ENCODE measurements around the gene TMEM92. TPM values are rescaled to one million over a fixed set of nuclear protein-coding genes. Genes with fewer than 3 reads are reported as not detected.
"Not testable (repeated sequence)": the region's sequence is repeated elsewhere in the genome, so short reads cannot be mapped to it uniquely, and the experiment has no call there.

The TMEM92 gene
- total RNA-seq, 2 experiments from 2014 or later, result not detected

GRCh38 chr17:50280068-50280467, 5.8 kb downstream of the TMEM92 start:
- Mint-ChIP-seq H3K27me3 (ENCODE audit: low read depth) (peaks cover 25% of the 10 kb centered on the region), H3K4me3 (no peak overlapping the region), H3K4me1 (ENCODE audit: low read depth) (peaks cover 11% of the 10 kb centered on the region), H3K9me3 (ENCODE audit: insufficient read depth) (no peaks in the 10 kb centered on the region), H3K36me3 (ENCODE audit: low read depth) (no peaks in the 10 kb centered on the region), H3K27ac (no peak overlapping the region)
- ChIA-PET CTCF (interaction anchor here (0.9 to 1.9 kb wide), 2 partner anchors 14 to 80 kb away, joined by 3 to 5 read pairs; no protein-coding TSS in a partner anchor), POLR2A (no interaction called here)
- DNase-seq, result no peak
- ATAC-seq, result no peak

GRCh38 chr17:50280801-50281441, 6.7 kb downstream of the TMEM92 start:
- Mint-ChIP-seq H3K4me3 (no peak overlapping the region), H3K27ac (no peak overlapping the region), H3K27me3 (ENCODE audit: low read depth) (peaks cover 21% of the 10 kb centered on the region), H3K4me1 (ENCODE audit: low read depth) (peaks cover 11% of the 10 kb centered on the region), H3K36me3 (ENCODE audit: low read depth) (no peaks in the 10 kb centered on the region), H3K9me3 (ENCODE audit: insufficient read depth) (no peaks in the 10 kb centered on the region)
- ATAC-seq (no peak), DNase-seq (no peak)
- CTCF ChIA-PET, result interaction anchor here (1.0 to 3.4 kb wide), 4 partner anchors 11 to 80 kb away, joined by 5 to 16 read pairs (median 10); partner anchors contain the start of gene COL1A1
- POLR2A ChIA-PET, result no interaction called here

GRCh38 chr17:50281739-50282401, 7.6 kb downstream of the TMEM92 start:
- DNase-seq (no peak), ATAC-seq (no peak)
- Mint-ChIP-seq H3K27me3 (ENCODE audit: low read depth) (peaks cover 23% of the 10 kb centered on the region), H3K9me3 (ENCODE audit: insufficient read depth) (no peaks in the 10 kb centered on the region), H3K4me1 (ENCODE audit: low read depth) (peaks cover 11% of the 10 kb centered on the region), H3K36me3 (ENCODE audit: low read depth) (no peaks in the 10 kb centered on the region), H3K27ac (no peak overlapping the region), H3K4me3 (no peak overlapping the region)
- POLR2A ChIA-PET, result no interaction called here
- CTCF ChIA-PET, result interaction anchor here (0.9 to 3.4 kb wide), 8 partner anchors 8 to 188 kb away, joined by 3 to 16 read pairs (median 6); partner anchors contain the start of genes COL1A1 and TMEM92

- no peaks in the 10 kb centered on the region for H3K36me3 Mint-ChIP-seq (ENCODE audit: low read depth)
- DNase-seq (no peak), ATAC-seq (no peak)
- no peaks in the 10 kb centered on the region for H3K9me3 Mint-ChIP-seq (ENCODE audit: insufficient read depth)
- peaks cover 11% of the 10 kb centered on the region for H3K4me1 Mint-ChIP-seq (ENCODE audit: low read depth)
- CTCF ChIA-PET, result interaction anchor here (0.9 to 3.4 kb wide), 7 partner anchors 9 to 189 kb away, joined by 3 to 16 read pairs (median 5); partner anchors contain the start of genes COL1A1 and TMEM92
- H3K4me3 Mint-ChIP-seq, result no peak overlapping the region
- POLR2A ChIA-PET, result no interaction called here
- peaks cover 20% of the 10 kb centered on the region for H3K27me3 Mint-ChIP-seq (ENCODE audit: low read depth)
- no peak overlapping the region for H3K27ac Mint-ChIP-seq
Observed at GRCh38 chr17:50283246-50283645, 9.0 kb downstream of the TMEM92 start.

- ATAC-seq, result no peak
- Mint-ChIP-seq H3K9me3 (ENCODE audit: insufficient read depth) (no peaks in the 10 kb centered on the region), H3K4me1 (ENCODE audit: low read depth) (peaks cover 11% of the 10 kb centered on the region), H3K4me3 (no peak overlapping the region), H3K36me3 (ENCODE audit: low read depth) (no peaks in the 10 kb centered on the region), H3K27me3 (ENCODE audit: low read depth) (peaks cover 22% of the 10 kb centered on the region), H3K27ac (no peak overlapping the region)
- ChIA-PET POLR2A (no interaction called here), CTCF (interaction anchor here (1.2 to 3.4 kb wide), 3 partner anchors 10 to 22 kb away, joined by 5 to 12 read pairs (median 10); partner anchors contain the start of gene TMEM92)
- DNase-seq, result no peak
Observed at GRCh38 chr17:50283714-50284113, 9.4 kb downstream of the TMEM92 start.

- Mint-ChIP-seq H3K36me3 (ENCODE audit: low read depth) (no peaks in the 10 kb centered on the region), H3K4me3 (no peak overlapping the region), H3K27ac (no peak overlapping the region), H3K4me1 (ENCODE audit: low read depth) (peaks cover 25% of the 10 kb centered on the region), H3K9me3 (ENCODE audit: insufficient read depth) (no peaks in the 10 kb centered on the region), H3K27me3 (ENCODE audit: low read depth) (peaks cover 18% of the 10 kb centered on the region)
- CTCF ChIA-PET, result interaction anchor here (4.8 kb wide), 1 partner anchor 12 kb away, joined by 21 read pairs; the partner anchor contains the start of gene TMEM92
- POLR2A ChIA-PET, result no interaction called here
- ATAC-seq (no peak), DNase-seq (no peak)
Observed at GRCh38 chr17:50285941-50286340, 11.7 kb downstream of the TMEM92 start.

- POLR2A ChIA-PET; DNase-seq; H3K9me3 Mint-ChIP-seq (ENCODE audit: insufficient read depth); H3K4me3 Mint-ChIP-seq; H3K27ac Mint-ChIP-seq; ATAC-seq; H3K36me3 Mint-ChIP-seq (ENCODE audit: low read depth): not testable (repeated sequence)
- Mint-ChIP-seq H3K27me3 (ENCODE audit: low read depth) (peaks cover 13% of the 10 kb centered on the region), H3K4me1 (ENCODE audit: low read depth) (peaks cover 28% of the 10 kb centered on the region)
- CTCF ChIA-PET, result interaction anchor here (1.2 to 4.8 kb wide), 4 partner anchors 13 to 193 kb away, joined by 4 to 31 read pairs (median 16); partner anchors contain the start of genes COL1A1 and TMEM92
Observed at GRCh38 chr17:50287302-50287701, 13.0 kb downstream of the TMEM92 start.

- ATAC-seq (no peak), DNase-seq (no peak)
- Mint-ChIP-seq H3K27ac (no peak overlapping the region), H3K4me1 (ENCODE audit: low read depth) (peaks cover 25% of the 10 kb centered on the region), H3K9me3 (ENCODE audit: insufficient read depth) (no peaks in the 10 kb centered on the region), H3K36me3 (ENCODE audit: low read depth) (no peaks in the 10 kb centered on the region), H3K4me3 (no peak overlapping the region), H3K27me3 (ENCODE audit: low read depth) (peaks cover 13% of the 10 kb centered on the region)
- POLR2A ChIA-PET, result no interaction called here
- CTCF ChIA-PET, result interaction anchor here (1.2 to 4.8 kb wide), 9 partner anchors 8 to 194 kb away, joined by 3 to 31 read pairs (median 5); partner anchors contain the start of genes COL1A1 and TMEM92
Observed at GRCh38 chr17:50288306-50288705, 14.0 kb downstream of the TMEM92 start.

GRCh38 chr17:50289278-50289677, 15.0 kb downstream of the TMEM92 start:
- Mint-ChIP-seq H3K9me3 (ENCODE audit: insufficient read depth) (no peaks in the 10 kb centered on the region), H3K4me1 (ENCODE audit: low read depth) (peaks cover 18% of the 10 kb centered on the region), H3K27me3 (ENCODE audit: low read depth) (peaks cover 13% of the 10 kb centered on the region), H3K36me3 (ENCODE audit: low read depth) (no peaks in the 10 kb centered on the region), H3K27ac (no peak overlapping the region), H3K4me3 (no peak overlapping the region)
- ATAC-seq (no peak), DNase-seq (no peak)
- ChIA-PET CTCF (interaction anchor here (1.2 to 4.8 kb wide), 11 partner anchors 7 to 195 kb away, joined by 3 to 31 read pairs (median 5); partner anchors contain the start of genes COL1A1, PDK2 and TMEM92), POLR2A (no interaction called here)

GRCh38 chr17:50289991-50290702, 15.9 kb downstream of the TMEM92 start:
- POLR2A ChIA-PET, result no interaction called here
- ATAC-seq (peak; percentile 60), DNase-seq (no peak)
- Mint-ChIP-seq H3K27ac (no peak overlapping the region), H3K4me3 (no peak overlapping the region), H3K4me1 (ENCODE audit: low read depth) (peaks cover 18% of the 10 kb centered on the region), H3K9me3 (ENCODE audit: insufficient read depth) (no peaks in the 10 kb centered on the region), H3K36me3 (ENCODE audit: low read depth) (no peaks in the 10 kb centered on the region), H3K27me3 (ENCODE audit: low read depth) (peaks cover 16% of the 10 kb centered on the region)
- CTCF ChIA-PET, result interaction anchor here (1.2 to 4.8 kb wide), 9 partner anchors 8 to 196 kb away, joined by 3 to 31 read pairs (median 7); partner anchors contain the start of genes COL1A1, PDK2 and TMEM92

- ATAC-seq (no peak), DNase-seq (no peak)
- ChIA-PET CTCF (interaction anchor here (0.8 to 7.9 kb wide), 6 partner anchors 16 to 130 kb away, joined by 3 to 148 read pairs (median 8); partner anchors contain the start of genes COL1A1 and TMEM92), POLR2A (no interaction called here)
- Mint-ChIP-seq H3K27me3 (ENCODE audit: low read depth) (peaks cover 16% of the 10 kb centered on the region), H3K9me3 (ENCODE audit: insufficient read depth) (no peaks in the 10 kb centered on the region), H3K36me3 (ENCODE audit: low read depth) (no peaks in the 10 kb centered on the region), H3K4me3 (no peak overlapping the region), H3K27ac (no peak overlapping the region), H3K4me1 (ENCODE audit: low read depth) (peaks cover 18% of the 10 kb centered on the region)
Observed at GRCh38 chr17:50290933-50291332, 16.7 kb downstream of the TMEM92 start.

Data from activated CD8-positive, alpha-beta T cell treated with anti-CD3 and anti-CD28 coated beads, Interleukin-2, amount 10 ng/mL, durations not matched to agents 7 days and 5 days (primary cell).